AG10803 (cell line): Measurements from ENCODE around the gene GALNT10.

ENCODE experiments used
- DNase-seq: peaks from one replicate; pipeline ENCODE4 v3.0.0; 2010; ENCODE audit warnings: low read depth
- H3K4me3 ChIP-seq: 2 replicates; pipeline ENCODE4 v1.5.1; 2011; ENCODE audit warnings: mild to moderate bottlenecking, low read length, control low read depth
- TF ChIP-seq, protein P1 (sequence below): conservative IDR thresholded peaks from 2 replicates; pipeline ENCODE4 v1.5.1; 2011; ENCODE audit warnings: mild to moderate bottlenecking, low read length, control low read depth, inconsistent platforms

GALNT10 gene

DNA sequence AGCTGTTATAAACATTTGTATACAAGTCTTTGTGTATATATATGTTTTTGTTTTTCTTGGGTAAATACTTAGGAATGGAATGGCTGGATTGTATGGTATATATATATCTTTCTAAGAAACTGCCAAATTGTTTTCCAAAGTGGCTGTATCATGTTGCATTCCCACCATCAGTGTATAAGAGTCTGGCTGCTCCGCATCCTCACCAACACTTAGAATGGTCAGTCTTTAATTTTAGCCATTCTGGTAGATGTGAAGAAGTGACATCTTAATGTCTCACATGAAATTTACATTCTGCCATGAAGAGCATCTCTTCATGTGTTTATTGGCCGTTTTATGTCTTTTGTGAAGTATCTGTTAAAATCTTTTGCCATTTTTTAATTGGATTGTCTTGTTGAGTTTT, 31.9 kb downstream of the GALNT10 start:
- DNase-seq: no peak
- TF ChIP-seq, protein P1, sequence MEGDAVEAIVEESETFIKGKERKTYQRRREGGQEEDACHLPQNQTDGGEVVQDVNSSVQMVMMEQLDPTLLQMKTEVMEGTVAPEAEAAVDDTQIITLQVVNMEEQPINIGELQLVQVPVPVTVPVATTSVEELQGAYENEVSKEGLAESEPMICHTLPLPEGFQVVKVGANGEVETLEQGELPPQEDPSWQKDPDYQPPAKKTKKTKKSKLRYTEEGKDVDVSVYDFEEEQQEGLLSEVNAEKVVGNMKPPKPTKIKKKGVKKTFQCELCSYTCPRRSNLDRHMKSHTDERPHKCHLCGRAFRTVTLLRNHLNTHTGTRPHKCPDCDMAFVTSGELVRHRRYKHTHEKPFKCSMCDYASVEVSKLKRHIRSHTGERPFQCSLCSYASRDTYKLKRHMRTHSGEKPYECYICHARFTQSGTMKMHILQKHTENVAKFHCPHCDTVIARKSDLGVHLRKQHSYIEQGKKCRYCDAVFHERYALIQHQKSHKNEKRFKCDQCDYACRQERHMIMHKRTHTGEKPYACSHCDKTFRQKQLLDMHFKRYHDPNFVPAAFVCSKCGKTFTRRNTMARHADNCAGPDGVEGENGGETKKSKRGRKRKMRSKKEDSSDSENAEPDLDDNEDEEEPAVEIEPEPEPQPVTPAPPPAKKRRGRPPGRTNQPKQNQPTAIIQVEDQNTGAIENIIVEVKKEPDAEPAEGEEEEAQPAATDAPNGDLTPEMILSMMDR: no peak
- no peak overlapping the region for H3K4me3 ChIP-seq

DNA sequence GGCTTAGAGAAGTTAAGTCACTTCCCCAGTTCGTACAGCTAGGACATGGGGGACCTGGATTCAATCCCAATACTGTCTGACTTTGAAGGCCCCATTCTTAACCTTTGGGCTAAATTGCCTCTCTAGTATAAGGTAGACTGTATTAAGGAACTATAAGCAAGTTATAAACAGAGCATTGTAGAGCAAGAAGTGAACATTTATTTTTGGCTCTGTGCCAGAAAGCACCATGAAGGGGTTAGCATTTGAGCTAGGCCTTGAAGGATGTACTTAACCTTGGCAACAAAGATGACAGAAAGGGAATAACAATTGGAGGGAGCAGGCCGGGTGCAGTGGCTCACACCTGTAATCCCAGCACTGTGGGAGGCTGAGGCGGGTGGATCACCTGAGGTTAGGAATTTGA, 32.8 kb downstream of the GALNT10 start:
- no peak for DNase-seq
- no peak overlapping the region for H3K4me3 ChIP-seq
- TF ChIP-seq, protein P1: no peak

DNA sequence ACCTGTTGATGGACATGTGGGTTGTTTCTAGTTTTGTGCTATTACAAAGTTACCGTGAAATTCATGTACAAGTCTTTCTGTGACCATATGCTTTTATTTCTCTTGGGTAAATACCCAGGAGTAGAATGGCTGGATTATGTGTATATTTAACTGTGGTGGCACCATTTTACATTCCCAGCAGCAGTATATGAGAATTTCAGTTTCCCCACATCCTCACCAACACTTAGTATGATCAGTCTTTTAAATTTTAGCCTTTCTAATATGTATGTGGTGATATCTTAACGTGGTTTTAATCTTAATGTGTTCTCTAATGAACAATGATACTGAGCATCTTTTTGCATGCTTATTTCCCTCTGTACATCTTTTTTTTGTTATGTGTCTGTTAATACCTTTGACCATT, 36.6 kb downstream of the GALNT10 start:
- DNase-seq: no peak
- H3K4me3 ChIP-seq: no peak overlapping the region
- TF ChIP-seq, protein P1: no peak

DNA sequence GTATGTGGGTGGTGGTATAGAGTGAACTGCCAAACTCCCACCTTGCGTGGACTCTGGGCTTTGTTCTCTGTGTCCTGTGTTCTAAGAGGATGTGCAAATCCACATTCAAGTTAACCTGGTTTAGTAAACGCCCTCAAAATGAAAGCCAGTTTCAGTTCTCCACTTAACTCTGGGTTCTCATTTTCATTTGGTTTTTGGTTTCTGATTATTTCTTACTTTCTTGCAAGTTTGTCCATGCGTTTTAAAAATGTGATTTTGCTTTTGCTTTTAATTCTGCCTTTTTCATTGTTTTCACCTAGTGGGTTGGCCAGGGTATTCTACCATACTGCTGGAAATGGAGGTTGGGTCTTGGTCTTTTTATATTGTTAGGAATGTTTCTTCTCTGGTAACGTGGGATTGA, 38.2 kb downstream of the GALNT10 start:
- no peak overlapping the region for H3K4me3 ChIP-seq
- no peak for DNase-seq
- TF ChIP-seq, protein P1: no peak

DNA sequence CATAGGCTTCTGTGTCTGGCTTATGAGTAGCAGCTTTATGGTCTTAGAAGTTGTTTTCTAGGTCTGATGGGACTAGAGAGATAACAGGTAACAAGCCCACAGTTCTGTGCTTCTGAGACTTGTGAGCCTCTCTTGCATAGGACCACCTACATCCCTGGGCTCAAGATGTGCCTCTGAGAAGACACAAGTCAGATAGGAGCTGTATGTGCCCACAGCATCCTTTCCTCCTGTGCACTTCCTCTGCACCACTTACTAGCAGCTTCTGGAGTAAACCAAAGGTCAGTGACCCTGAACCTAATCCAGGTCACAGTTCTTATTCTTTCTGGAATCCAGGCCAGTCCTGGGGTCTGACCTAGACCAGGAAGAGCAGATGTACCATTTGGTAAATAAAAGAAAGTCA, 40.0 kb downstream of the GALNT10 start:
- H3K4me3 ChIP-seq: no peak overlapping the region
- TF ChIP-seq, protein P1: no peak
- DNase-seq: no peak

DNA sequence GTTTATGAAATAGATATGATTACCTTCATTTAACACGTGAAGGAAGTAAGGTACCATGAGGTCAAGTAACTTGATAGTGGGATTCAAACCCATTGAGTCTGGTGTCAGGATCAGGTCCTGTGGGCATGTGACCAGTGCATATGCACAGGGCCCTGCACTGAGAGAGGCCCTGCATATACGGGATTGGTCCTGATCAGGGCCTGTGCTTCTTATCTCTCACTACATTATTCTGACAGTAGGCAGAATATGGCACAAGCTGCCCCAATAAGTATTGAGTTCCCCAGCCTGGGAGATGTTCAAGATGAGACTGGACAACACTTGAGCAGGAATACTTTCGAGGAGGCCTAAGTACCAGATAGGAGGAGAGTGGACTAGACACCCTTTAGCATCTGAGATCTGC, 44.0 kb downstream of the GALNT10 start:
- H3K4me3 ChIP-seq: no peak overlapping the region
- DNase-seq: no peak
- TF ChIP-seq, protein P1: no peak

DNA sequence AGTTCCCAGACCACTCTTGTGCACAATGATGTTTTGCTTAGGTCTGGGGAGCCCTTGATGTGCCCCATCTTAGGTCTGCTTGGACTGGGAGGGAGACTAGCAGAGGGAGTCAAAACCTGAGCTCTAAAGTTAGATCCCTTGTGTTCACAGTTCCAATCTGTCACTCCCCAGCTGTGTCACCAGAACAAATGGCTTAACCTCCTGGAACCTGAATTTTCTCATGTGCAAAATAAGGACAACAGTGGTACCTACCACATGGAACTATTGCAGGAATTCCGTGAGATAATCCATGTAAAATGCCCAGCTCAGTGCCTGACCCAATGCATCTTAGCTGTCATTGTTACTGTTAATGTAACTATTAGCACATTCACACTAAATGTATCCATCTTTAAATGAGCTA, 45.5 kb downstream of the GALNT10 start:
- no peak for DNase-seq
- TF ChIP-seq, protein P1: no peak

More for the DNA sequence above, 45.5 kb downstream of the GALNT10 start:
- H3K4me3 ChIP-seq: no peak overlapping the region
